Left ventricle myocardium inferior (tissue), 1 donor: ENCODE measurements around the gene NAA10. TPM values are rescaled to one million over a fixed set of nuclear protein-coding genes. Genes with fewer than 3 reads are reported as not detected.

Experiments used
- DNase-seq: peaks from one replicate; pipeline ENCODE4 v3.0.0-alpha.2; 2020
- H3K27ac ChIP-seq: fragments of 200-600 bp; replicated peaks from 2 replicates; pipeline ENCODE4 v1.8.0; 2021
- H3K27me3 ChIP-seq: fragments of 200-600 bp; 2 replicates; pipeline ENCODE4 v1.8.0; 2021; ENCODE audit warnings: low read depth
- H3K36me3 ChIP-seq: fragments of 200-600 bp; 2 replicates; pipeline ENCODE4 v1.8.0; 2021
- H3K4me1 ChIP-seq: fragments of 200-600 bp; 2 replicates; pipeline ENCODE4 v1.8.0; 2021
- H3K4me3 ChIP-seq: fragments of 200-600 bp; 2 replicates; pipeline ENCODE4 v1.8.0; 2021; ENCODE audit warnings: mild to moderate bottlenecking, moderate library complexity
- H3K9me3 ChIP-seq: fragments of 200-600 bp; replicated peaks from 2 replicates; pipeline ENCODE4 v1.8.0; 2021
- intact Hi-C: fragments of 100-400 bp; cut with micrococcal nuclease; formaldehyde crosslinking; loops from one replicate; pipeline ENCODE4 v1.11.0; 2022
- total RNA-seq: library from RNA; stranded (reverse); fragmentation: NEBNext Ultra II Directional; extraction: Animal tissue kit (Norgen Biotek cat#: 25700); gene quantifications from one replicate; pipeline ENCODE4 v1.2.1, GENCODE V29; 2021
- TF ChIP-seq, protein P1 (sequence below): fragments of 200-600 bp; IDR thresholded peaks from 2 replicates; pipeline ENCODE4 v1.8.0; 2021; ENCODE audit warnings: antibody characterized with exemption, mild to moderate bottlenecking, borderline replicate concordance
- donor health status: DM: no; HTN: yes; CAD: no; lungs with severe emphysema.

The NAA10 gene
- total RNA-seq, 1 donor from 2014 or later = 67.1 TPM

DNA sequence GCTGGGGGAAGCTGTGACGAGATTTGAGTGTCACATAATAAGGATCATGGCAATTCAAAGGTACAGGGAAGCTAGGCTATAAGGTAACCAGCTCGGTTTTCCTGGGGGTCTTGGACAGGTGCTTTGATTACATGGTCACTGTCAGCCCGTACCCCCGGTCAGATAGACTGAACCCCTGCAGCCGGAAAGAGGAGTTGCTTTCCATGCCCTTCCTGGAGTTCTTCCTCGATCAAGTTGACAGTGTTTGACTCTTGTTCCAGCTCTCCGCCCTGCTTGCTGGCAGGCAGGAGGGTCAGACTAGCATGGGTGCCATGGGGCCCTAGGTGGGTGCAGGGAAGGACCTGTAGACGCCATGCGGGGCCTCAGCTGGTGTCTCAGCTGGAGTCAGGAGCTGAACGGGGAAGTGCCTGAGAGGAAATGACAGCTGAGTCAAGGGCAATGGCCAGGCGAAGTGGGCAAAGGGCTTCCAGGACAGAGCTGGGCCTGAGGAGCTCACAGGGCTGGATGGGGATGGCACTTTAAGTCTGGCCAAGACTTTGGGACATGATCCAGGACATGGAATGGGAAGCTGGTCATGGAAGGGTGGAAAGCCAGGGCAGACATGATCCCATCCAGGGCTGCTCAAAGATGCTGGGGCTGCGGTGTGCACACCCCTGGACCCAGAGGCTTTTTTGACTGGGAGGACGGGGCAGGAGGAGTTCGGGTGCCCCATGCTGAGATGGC lies 39.3 kb upstream of the NAA10 start:
- H3K4me3 ChIP-seq = peak overlapping the region; percentile 83
- no peaks in the 10 kb centered on the region for H3K9me3 ChIP-seq

DNA sequence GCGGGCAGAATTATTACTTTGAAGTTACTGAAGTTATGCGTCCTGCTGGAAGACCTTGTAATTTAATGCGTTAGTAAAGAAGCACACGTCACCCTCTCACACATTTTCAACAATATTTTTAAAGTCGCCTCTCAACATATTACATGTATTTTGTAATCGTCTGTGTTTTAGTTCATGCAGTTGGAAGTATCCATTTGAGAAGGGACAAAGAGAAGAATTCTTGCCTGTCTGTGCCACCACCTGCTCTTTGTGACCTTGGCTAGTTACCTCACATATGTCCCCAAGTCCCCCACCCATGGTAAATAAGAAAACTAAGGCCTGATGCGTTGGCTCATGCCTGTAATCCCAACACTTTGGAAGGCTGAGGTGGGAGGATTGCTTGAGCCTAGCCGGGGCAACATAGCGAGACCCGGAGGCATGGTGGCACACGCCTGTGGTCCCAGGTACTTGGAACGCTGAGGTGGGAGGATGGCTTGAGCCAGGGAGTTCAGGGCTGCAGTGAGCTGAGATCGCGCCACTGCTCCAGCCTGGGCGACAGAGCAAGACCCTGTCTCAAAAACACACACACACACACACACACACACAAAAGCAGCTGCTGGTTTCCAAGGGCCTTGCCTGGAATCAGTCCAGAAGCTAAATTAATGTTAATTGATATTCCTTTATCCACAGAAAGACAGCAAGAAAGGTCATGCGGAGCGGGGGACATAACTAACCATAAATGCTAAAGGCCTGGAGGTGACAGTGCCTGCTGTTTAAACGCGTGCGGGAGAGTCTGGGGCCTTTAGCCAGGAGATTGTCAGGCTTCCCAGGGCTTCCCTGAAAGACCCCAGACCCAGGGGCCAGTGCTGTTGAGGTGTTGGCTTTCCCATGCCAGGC lies 38.5 kb upstream of the NAA10 start:
- Histone ChIP-seq H3K4me1 (peaks cover 33% of the 10 kb centered on the region), H3K27me3 (no peaks in the 10 kb centered on the region), H3K36me3 (no peaks in the 10 kb centered on the region), H3K9me3 (no peaks in the 10 kb centered on the region), H3K4me3 (peak overlapping the region; percentile 83), H3K27ac (peak overlapping the region; percentile 99)
- intact Hi-C loops = no loop called here
- no peak for DNase-seq
- TF ChIP-seq, protein P1, sequence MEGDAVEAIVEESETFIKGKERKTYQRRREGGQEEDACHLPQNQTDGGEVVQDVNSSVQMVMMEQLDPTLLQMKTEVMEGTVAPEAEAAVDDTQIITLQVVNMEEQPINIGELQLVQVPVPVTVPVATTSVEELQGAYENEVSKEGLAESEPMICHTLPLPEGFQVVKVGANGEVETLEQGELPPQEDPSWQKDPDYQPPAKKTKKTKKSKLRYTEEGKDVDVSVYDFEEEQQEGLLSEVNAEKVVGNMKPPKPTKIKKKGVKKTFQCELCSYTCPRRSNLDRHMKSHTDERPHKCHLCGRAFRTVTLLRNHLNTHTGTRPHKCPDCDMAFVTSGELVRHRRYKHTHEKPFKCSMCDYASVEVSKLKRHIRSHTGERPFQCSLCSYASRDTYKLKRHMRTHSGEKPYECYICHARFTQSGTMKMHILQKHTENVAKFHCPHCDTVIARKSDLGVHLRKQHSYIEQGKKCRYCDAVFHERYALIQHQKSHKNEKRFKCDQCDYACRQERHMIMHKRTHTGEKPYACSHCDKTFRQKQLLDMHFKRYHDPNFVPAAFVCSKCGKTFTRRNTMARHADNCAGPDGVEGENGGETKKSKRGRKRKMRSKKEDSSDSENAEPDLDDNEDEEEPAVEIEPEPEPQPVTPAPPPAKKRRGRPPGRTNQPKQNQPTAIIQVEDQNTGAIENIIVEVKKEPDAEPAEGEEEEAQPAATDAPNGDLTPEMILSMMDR = no peak

More for the DNA sequence above, 39.3 kb upstream of the NAA10 start:
- TF ChIP-seq, protein P1 = no peak
- H3K27ac ChIP-seq = peak overlapping the region; percentile 99
- DNase-seq = no peak
- intact Hi-C loops = no loop called here
- peaks cover 25% of the 10 kb centered on the region for H3K4me1 ChIP-seq
- no peaks in the 10 kb centered on the region for H3K36me3 ChIP-seq
- no peaks in the 10 kb centered on the region for H3K27me3 ChIP-seq

DNA sequence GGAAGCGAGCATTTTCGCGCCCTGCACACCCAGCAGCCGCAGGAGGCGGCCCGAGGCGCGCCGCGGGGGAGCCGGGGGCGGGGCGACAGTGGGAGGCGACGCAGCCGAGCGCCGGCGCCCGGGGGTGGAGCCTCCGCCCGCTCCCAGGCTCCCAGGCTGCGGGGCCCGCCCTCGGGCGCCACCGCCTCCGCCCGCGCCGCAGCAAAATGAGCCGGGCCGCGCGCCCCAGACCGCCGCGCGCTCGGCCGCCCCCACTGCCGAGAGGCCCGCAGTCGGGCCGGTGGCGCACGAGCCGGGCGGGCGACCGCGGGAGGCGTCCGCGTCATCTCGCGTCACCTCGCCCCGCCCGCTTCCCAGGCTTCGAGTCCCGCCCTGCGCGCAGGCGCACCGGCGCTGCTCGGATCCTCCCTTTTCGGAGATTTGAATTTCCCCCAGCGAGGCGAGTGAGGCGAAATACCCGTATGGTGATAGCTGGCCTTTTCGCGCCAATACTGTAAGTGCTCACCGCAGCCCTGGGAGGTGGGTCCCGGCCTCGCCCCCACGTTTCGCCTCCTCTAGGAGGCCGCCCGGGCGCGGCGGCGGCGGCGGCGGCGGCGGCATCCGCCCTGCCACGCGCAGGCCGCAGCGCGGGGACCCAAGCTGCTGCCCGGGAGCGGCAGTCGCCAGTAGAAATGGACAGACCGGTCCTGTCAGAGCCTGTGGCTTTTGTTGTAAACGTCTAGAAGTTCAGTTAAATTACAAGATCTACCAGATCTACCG lies 37.7 kb upstream of the NAA10 start, which contains the start of gene TMEM187:
TSS of gene TMEM187 (plus strand) at position 387 of the 759 bp plus-strand sequence. CDS start 9,309 bp downstream, outside the sequence.
- Histone ChIP-seq H3K4me1 (peaks cover 42% of the 10 kb centered on the region), H3K27me3 (no peaks in the 10 kb centered on the region), H3K4me3 (peak within 1 kb of the TSS; percentile 83), H3K36me3 (no peaks in the 10 kb centered on the region), H3K27ac (peak within 1 kb of the TSS; percentile 99), H3K9me3 (no peaks in the 10 kb centered on the region)
- intact Hi-C loops = no loop called here
- TF ChIP-seq, protein P1 = no peak
- DNase-seq = peak; percentile 85

DNA sequence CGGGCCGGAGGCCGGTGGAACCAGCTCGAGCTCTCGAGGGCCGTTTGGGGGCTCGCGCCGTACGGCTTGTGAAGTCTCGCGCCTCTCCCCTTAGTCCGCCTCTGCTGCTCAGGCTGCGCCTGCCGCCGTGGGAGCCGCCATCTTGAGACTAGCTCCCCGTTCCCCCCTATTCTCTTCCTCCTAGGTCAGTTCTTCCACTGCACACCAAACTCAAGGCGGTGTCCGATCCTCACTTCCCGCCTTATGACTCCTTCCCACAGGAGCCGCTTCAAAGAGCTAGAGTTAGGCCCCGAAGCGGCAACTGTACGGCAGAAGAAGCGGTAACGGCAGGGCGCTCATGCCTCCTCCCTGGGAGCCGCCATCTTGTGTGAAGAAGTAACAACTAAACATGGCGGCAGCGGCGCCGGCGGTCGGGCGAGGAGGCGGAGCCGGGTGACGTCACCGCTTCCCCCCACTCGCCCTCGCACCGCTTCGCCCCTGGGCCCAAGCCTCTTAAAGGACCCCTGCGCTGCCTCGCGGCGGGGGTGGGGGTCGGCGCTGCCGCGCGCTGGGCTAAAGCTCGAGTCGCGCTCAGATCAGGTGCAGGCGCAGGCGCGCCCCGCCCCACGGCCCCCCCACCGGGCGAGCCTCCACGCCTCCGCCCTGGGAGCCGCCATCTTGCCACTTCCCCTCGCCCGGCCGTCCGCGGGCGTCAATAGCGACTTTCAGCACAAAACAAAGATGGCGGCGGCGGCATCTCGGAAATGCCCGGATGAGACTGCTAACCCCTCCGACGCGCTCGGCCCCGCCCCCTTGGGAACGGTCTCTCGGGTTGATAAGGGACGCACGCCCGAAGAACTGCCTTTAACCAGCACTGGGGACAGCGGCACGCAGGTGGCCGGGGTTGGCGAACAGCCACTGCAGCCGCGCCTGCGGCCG lies 36.9 kb upstream of the NAA10 start, which contains the start of gene HCFC1:
TSS of gene HCFC1 (minus strand) at position 369 of the 918 bp plus-strand sequence. CDS start 978 bp downstream, outside the sequence.
- no peaks in the 10 kb centered on the region for H3K9me3 ChIP-seq
- DNase-seq = peak; percentile 91
- TF ChIP-seq, protein P1 = no peak
- intact Hi-C loops = no loop called here
- H3K27ac ChIP-seq = peak within 1 kb of the TSS; percentile 99
- peak within 1 kb of the TSS; percentile 83 for H3K4me3 ChIP-seq
- no peaks in the 10 kb centered on the region for H3K36me3 ChIP-seq
- H3K27me3 ChIP-seq = no peaks in the 10 kb centered on the region
- H3K4me1 ChIP-seq = peaks cover 50% of the 10 kb centered on the region
